ENCODE measurements around the gene UTF1.
"Not testable (repeated sequence)": the region's sequence is repeated elsewhere in the genome, so short reads cannot be mapped to it uniquely, and the experiment has no call there.

Gene UTF1

GRCh38 chr10:133229265-133230043 lies 563 bp upstream of the UTF1 start:
- DNase-seq, result no peak

DNA sequence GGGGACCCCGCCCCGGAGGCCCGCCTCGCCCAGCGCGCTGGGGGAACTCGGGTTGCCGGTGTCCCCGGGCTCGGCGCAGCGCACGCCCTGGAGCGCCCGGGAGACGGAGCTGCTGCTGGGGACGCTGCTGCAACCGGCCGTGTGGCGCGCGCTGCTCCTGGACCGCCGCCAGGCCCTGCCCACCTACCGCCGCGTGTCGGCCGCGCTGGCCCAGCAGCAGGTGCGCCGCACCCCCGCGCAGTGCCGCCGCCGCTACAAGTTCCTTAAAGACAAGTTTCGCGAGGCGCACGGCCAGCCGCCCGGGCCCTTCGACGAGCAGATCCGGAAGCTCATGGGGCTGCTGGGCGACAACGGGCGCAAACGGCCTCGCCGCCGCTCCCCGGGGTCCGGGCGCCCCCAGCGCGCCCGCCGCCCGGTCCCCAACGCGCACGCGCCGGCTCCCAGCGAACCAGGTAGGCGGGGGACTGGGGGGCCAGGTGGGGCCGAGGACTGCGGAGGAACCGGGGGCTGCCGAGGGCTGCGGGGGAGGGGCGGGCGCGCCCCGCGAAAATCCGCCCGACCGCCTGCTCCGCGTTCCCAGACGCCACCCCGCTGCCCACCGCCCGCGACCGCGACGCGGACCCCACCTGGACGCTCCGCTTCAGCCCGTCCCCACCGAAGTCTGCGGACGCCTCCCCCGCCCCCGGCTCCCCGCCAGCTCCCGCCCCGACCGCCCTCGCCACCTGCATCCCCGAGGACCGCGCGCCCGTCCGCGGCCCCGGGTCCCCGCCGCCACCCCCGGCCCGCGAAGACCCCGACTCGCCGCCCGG lies 574 bp downstream of the UTF1 start:
- DNase-seq, result no peak

GRCh38 chr10:133231244-133231945 lies 1.4 kb downstream of the UTF1 start:
- DNase-seq, result no peak

DNA sequence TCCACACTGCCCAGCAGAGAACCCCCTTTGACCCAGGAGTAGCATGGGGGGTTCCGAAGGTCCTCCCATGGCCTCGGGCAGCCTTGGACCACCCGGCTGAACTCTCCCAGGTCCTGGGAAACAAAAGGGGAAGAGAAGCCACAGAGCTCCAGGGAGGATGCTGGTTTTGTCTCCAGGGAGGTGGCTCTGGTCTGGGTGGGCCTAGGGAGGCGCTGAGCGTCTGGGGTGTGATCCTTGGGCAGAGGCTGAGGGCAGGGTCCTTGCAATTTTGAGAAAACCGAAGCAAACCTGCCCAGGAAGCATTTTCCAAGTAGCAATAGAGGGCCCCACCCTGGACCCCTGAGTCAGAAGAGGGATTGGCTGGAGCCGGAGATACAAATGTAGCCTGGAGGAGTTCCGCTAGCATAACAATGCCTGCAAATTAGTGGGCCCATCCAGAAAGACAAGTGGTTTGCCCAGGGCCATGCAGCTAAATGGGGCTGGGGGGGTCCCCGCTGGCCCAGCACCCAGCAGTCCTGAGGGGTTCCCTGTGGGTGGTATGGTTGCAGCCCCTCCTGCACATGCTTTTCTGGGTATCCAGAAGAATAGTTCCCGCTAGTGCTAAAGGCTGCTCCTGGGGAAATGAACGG lies 2.0 kb downstream of the UTF1 start:
- DNase-seq, result no peak

DNA sequence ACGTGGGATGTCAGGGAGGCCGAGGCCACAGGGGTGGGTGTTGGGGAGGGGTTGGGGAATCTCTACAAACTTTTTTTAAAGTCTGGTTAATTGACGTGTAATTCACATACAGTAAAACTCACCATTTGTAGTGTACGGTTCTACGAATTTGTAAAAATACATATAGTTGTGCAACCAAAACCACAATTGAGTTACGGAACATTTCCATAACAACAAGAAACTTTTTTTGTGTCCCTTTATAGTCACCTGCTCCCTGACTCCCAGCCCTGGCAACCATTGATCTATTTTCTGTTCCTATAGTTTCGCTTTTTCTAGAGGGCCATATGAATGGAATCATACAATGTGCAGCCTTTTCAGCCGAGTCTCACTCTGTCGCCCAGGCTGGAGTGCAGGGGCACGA lies 4.8 kb downstream of the UTF1 start:
- not testable (repeated sequence) for DNase-seq

GRCh38 chr10:133235265-133235855 lies 5.3 kb downstream of the UTF1 start:
- no peak for DNase-seq

DNA sequence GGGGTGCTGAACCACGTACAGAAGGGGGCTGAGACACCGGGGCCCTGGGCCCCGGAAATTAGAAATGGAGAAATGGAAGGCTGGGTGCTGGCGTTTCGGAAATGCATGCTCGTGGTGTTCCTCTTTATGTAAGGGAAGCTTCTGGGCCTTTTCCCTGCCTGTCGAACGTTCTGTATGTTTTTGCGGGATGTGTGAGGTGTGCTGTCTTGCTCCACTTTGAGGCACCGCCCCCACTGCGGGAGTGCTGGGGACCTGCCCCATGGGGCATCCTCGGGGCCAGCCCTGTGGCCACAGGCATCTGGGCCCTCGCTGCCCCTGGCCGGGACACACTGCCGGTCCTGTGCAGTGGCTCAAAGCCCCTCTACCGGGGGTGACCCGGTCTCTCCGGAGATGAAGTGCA lies 5.9 kb downstream of the UTF1 start:
- DNase-seq, result no peak

- no peak for DNase-seq
Observed at GRCh38 chr10:133236401-133237240, 6.6 kb downstream of the UTF1 start.

- DNase-seq, result no peak
Observed at GRCh38 chr10:133237241-133237587, 7.2 kb downstream of the UTF1 start.

- peak; percentile 73 for DNase-seq
Observed at GRCh38 chr10:133237588-133238465, 7.8 kb downstream of the UTF1 start, which contains the start of gene VENTX. Gene VENTX (plus strand): TSS chr10:133237855. CDS start chr10:133237915, 60 bp downstream.

GRCh38 chr10:133238466-133238804 lies 8.4 kb downstream of the UTF1 start:
- DNase-seq, result no peak

DNA sequence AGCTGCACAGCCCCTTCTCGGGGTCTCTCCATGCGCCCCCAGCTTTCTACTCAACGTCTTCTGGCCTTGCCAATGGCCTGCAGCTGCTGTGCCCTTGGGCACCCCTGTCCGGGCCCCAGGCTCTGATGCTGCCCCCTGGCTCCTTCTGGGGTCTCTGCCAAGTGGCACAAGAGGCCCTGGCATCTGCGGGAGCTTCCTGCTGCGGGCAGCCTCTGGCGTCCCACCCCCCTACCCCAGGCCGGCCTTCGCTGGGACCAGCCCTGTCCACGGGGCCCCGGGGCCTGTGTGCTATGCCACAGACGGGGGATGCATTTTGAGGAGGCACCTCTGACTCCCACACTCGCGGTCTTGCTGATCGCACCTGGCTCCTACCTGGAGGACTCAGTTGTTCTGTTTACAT lies 10.0 kb downstream of the UTF1 start:
- DNase-seq, result no peak

DNA sequence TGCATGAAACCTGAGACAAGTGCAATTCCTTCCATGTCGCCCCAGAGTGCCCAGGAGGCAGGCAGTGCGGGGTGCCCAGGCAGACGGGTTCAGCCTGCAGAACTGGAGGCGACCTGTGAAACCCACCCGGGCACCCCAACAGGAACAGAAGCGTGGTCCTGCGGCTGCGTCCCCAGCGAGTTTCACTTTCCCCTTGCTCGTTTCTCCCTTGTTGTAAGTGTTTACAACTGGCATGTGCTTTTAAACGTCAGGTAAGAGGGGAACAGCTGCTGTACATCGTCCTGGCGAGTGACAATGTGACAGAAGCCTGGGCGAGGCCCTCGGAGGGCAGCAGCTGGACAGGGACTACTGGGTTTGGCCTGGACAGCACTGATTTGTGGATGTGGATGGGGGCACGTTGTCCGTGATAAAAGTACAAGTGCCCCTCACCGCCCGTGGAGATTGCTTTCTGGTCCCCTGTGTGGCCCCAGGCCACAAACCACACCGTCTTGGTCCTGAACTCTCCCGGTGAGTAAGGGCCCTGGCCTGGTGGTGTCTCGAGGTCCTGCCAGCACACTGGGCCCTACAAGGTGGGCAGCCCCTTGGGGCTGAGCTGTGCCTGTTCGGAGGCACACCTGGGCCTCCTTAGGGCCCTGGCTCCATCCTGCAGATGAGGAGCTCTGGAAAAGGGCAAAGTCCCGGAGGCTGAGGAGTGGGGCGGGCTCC lies 11.6 kb downstream of the UTF1 start:
- no peak for DNase-seq

DNA sequence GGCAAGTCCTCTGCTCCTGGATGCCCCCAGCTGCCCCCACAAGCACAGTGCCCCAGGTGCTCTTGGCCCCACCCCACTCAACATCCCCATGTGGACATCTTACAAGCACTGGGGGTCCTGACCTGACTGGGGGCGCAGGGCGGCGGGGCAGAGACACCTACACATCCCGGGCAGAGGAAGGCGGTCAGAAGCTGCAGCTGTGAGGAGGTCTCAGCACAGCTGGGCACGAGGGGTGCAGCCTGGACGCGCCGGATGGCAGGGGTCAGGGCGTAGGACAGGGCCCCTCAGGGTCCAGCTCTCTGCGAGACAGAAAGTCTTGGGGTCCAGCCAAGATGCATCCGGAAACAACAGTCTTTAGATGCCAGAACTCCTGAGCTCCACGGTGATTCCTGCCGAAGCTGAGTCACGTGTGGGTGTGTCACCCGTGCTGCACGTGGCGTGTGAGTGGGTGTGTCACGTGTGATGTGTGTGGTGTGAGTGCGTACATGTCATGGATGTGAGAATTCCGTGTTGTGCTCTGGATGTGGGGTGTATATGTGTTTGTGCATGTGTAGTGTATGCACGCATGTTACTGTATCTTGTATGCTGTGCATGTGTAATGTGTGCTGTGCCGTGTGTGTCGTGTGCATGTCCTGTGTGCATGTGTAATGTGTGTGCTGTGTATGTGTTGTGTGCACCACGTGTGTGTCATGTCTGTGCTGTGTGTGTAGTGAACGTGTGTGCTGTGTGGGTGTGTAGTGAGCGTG lies 12.8 kb downstream of the UTF1 start:
- DNase-seq, result no peak

- no peak for DNase-seq
Observed at GRCh38 chr10:133243593-133243992, 13.6 kb downstream of the UTF1 start.

- DNase-seq, result peak; percentile 80
Observed at GRCh38 chr10:133245439-133246235, 15.6 kb downstream of the UTF1 start.

GRCh38 chr10:133246236-133246626 lies 16.2 kb downstream of the UTF1 start:
- no peak for DNase-seq

DNA sequence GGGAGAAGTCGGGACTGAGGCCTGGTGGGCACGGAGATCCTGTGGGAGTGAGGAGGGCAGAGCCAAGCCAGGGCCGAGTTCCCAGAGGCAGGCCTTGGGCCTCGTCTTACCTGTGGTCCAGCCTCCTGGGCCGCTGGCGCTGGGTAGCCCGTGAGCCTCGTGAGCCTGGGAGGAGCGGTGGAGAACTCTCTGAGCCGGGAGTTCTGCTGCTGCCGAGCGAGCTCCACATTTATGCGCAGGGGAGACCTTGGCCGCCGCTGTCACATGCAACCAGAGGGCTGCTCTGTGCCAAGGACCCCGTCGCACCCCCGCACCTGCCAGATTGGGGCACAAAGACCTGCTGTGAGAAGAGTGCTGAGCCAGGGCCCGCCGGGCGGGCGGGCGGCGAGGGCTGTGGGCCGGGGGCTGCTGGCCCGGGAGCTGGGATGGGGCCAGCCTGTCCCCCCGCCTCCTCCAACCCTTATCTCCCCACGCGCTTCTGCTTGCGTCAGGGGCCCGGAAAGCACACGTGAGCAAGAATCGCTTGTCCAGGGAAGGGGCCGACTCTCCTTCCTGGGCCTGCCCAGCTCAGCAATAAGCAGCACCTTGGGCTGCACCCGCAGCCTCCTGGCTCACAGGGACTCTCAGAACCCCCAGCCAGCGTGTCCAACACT lies 17.8 kb downstream of the UTF1 start:
- DNase-seq, result no peak
